ENCODE measurements around the gene TRUB2.

GRCh38 chr9:128314697-128315096, 7.5 kb downstream of the TRUB2 start:
- TF ChIP-seq, protein P1, sequence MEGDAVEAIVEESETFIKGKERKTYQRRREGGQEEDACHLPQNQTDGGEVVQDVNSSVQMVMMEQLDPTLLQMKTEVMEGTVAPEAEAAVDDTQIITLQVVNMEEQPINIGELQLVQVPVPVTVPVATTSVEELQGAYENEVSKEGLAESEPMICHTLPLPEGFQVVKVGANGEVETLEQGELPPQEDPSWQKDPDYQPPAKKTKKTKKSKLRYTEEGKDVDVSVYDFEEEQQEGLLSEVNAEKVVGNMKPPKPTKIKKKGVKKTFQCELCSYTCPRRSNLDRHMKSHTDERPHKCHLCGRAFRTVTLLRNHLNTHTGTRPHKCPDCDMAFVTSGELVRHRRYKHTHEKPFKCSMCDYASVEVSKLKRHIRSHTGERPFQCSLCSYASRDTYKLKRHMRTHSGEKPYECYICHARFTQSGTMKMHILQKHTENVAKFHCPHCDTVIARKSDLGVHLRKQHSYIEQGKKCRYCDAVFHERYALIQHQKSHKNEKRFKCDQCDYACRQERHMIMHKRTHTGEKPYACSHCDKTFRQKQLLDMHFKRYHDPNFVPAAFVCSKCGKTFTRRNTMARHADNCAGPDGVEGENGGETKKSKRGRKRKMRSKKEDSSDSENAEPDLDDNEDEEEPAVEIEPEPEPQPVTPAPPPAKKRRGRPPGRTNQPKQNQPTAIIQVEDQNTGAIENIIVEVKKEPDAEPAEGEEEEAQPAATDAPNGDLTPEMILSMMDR (IDR thresholded peaks at IDR 0.05), result no peak
- no peak for TF ChIP-seq POLR2A (IDR thresholded peaks at IDR 0.05)
